BE2C (cell line): ENCODE results near the gene SPON1. TPM values are rescaled to one million over a fixed set of nuclear protein-coding genes. Genes with fewer than 3 reads are reported as not detected.

ENCODE experiments used
- DNase-seq: peaks from one replicate; pipeline ENCODE4 v3.0.0-alpha.2; 2020
- H3K27me3 ChIP-seq: fragments of 250-450 bp; sonication (Bioruptor Pico); 2 replicates; pipeline ENCODE4 v1.5.1; 2020; ENCODE audit warnings: mild to moderate bottlenecking
- H3K36me3 ChIP-seq: fragments of 250-450 bp; sonication (Bioruptor Pico); 2 replicates; pipeline ENCODE4 v1.5.1; 2020; ENCODE audit warnings: mild to moderate bottlenecking
- H3K4me1 ChIP-seq: fragments of 250-450 bp; sonication (Bioruptor Pico); 2 replicates; pipeline ENCODE4 v1.5.1; 2020
- H3K4me3 ChIP-seq: 2 replicates; pipeline ENCODE4 v1.5.1; 2011; ENCODE audit warnings: low read depth, low read length
- H3K9me3 ChIP-seq: fragments of 250-450 bp; sonication (Bioruptor Pico); 2 replicates; pipeline ENCODE4 v1.5.1; 2020
- CTCF ChIP-seq: IDR thresholded peaks from 2 replicates; pipeline ENCODE4 v1.5.1; 2012; ENCODE audit warnings: mild to moderate bottlenecking, low read depth, low read length
- polyA plus RNA-seq: library from polyadenylated mRNA; unstranded; fragments of >200 nt; gene quantifications from one replicate; pipeline ENCODE4 v1.2.1, GENCODE V29; 2012; ENCODE audit warnings: low read depth, missing spikeins; ENCODE audit not compliant: insufficient read length, insufficient read depth

Gene SPON1
- polyA plus RNA-seq: not detected

- Histone ChIP-seq H3K27me3 (peaks cover 32% of the 10 kb centered on the region), H3K4me3 (no peak within 1 kb of the TSS), H3K4me1 (no peaks in the 10 kb centered on the region), H3K36me3 (no peaks in the 10 kb centered on the region), H3K9me3 (no peaks in the 10 kb centered on the region)
- DNase-seq: no peak
- no peak for TF ChIP-seq CTCF
Observed at GRCh38 chr11:13962562-13963168, at the start of gene SPON1. TSS of gene SPON1 (plus strand) at chr11:13962723. CDS start at chr11:13962905, 182 bp downstream.

- TF ChIP-seq CTCF: no peak
- Histone ChIP-seq H3K27me3 (no peaks in the 10 kb centered on the region), H3K9me3 (no peaks in the 10 kb centered on the region), H3K4me3 (no peak overlapping the region), H3K36me3 (no peaks in the 10 kb centered on the region), H3K4me1 (no peaks in the 10 kb centered on the region)
- DNase-seq: no peak
Observed at GRCh38 chr11:13917264-13917663, 45.3 kb upstream of the SPON1 start.

- TF ChIP-seq CTCF: no peak
- Histone ChIP-seq H3K36me3 (no peaks in the 10 kb centered on the region), H3K4me1 (no peaks in the 10 kb centered on the region), H3K9me3 (no peaks in the 10 kb centered on the region), H3K27me3 (no peaks in the 10 kb centered on the region), H3K4me3 (no peak overlapping the region)
- no peak for DNase-seq
Observed at GRCh38 chr11:13917904-13918303, 44.6 kb upstream of the SPON1 start.

GRCh38 chr11:13920756-13921155, 41.8 kb upstream of the SPON1 start:
- no peak overlapping the region for H3K4me3 ChIP-seq
- no peaks in the 10 kb centered on the region for H3K4me1 ChIP-seq
- no peak for DNase-seq
- no peaks in the 10 kb centered on the region for H3K9me3 ChIP-seq
- no peaks in the 10 kb centered on the region for H3K27me3 ChIP-seq
- no peak for TF ChIP-seq CTCF
- no peaks in the 10 kb centered on the region for H3K36me3 ChIP-seq

GRCh38 chr11:13921545-13921944, 41.0 kb upstream of the SPON1 start:
- Histone ChIP-seq H3K9me3 (no peaks in the 10 kb centered on the region), H3K36me3 (no peaks in the 10 kb centered on the region), H3K4me1 (no peaks in the 10 kb centered on the region), H3K27me3 (no peaks in the 10 kb centered on the region), H3K4me3 (no peak overlapping the region)
- TF ChIP-seq CTCF: no peak
- no peak for DNase-seq

DNA sequence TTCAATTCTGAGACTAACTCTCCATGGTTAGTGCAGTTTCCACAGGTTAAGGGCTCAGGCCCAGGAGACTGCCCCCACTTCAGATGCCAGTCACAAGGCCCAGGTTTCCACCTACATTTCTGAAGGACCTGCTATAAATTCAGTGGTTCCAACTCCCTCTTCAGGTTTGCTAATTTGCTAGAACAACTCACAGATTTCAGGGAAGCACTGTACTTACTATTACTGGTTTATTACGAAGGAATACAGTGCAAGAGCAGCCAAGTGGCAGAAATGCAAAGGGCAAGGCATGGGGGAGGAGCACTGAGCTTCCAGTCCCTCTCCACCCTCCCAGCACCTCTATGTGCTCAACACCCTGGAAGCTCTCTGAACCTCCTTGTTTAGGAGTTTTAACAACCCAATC, 39.3 kb upstream of the SPON1 start:
- Histone ChIP-seq H3K27me3 (no peaks in the 10 kb centered on the region), H3K4me3 (no peak overlapping the region), H3K4me1 (no peaks in the 10 kb centered on the region), H3K36me3 (no peaks in the 10 kb centered on the region), H3K9me3 (no peaks in the 10 kb centered on the region)
- no peak for DNase-seq
- no peak for TF ChIP-seq CTCF
